KOPT-K1 (cell line): Measurements from ENCODE around the gene HS3ST1.

Experiments used
- H3K27ac ChIP-seq: fragments of 200-600 bp; sonication (generic); 2 replicates; pipeline ENCODE4 v1.5.1; 2016; ENCODE audit warnings: antibody characterized with exemption, mild to moderate bottlenecking, low read depth, low read length; ENCODE audit not compliant: poor library complexity, severe bottlenecking
- H3K36me3 ChIP-seq: fragments of 200-600 bp; sonication (generic); 2 replicates; pipeline ENCODE4 v1.5.1; 2017; ENCODE audit warnings: antibody characterized with exemption, mild to moderate bottlenecking, low read length, moderate library complexity; ENCODE audit not compliant: insufficient read depth
- H3K9me3 ChIP-seq: fragments of 200-600 bp; sonication (generic); 2 replicates; pipeline ENCODE4 v1.5.1; 2017; ENCODE audit warnings: antibody characterized with exemption, low read length, mild to moderate bottlenecking; ENCODE audit not compliant: insufficient read depth, poor library complexity, severe bottlenecking

HS3ST1 gene

DNA sequence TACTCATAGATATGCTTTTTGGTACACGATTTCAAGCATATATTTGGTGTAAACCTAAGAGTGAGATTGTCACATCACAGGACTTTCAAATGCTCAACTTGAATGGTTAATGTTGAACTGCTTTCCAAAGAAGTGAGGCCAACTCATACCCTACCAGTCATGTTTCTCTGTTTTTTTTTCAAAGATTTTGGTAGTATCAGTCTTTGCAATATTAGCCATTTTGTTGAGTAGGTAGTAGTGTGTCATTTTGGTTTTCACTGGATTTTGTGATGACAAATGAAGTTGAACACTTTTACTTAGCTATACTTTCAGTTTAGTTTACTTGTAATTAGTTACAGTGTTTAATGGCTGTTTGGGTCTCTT lies 12.5 kb upstream of the HS3ST1 start:
- Histone ChIP-seq H3K27ac (no peak overlapping the region), H3K9me3 (no peaks in the 10 kb centered on the region), H3K36me3 (no peaks in the 10 kb centered on the region)

- H3K27ac ChIP-seq, result no peak overlapping the region
- H3K9me3 ChIP-seq, result no peaks in the 10 kb centered on the region
- H3K36me3 ChIP-seq, result no peaks in the 10 kb centered on the region
Observed at GRCh38 chr4:11440481-11441193, 11.9 kb upstream of the HS3ST1 start.

DNA sequence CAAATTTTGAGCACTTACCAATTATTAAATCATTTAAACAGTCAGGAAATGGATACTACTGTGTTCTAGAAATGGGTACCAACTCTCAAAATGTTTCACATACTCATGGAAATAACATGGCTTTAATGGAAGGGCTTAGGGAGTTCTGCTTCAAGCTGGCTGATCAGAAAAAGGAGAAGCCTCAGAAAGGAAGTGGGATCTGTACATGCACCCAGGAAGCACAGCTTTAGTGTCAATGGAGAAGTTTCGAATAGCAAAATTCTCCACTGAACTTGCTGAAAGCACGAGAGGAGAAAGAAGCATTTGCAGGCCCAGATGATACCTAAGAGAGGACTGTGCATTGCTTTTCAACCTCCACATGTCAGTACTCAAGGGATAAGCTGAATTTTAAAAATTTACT lies 11.1 kb upstream of the HS3ST1 start:
- H3K36me3 ChIP-seq, result no peaks in the 10 kb centered on the region
- H3K9me3 ChIP-seq, result no peaks in the 10 kb centered on the region
- H3K27ac ChIP-seq, result no peak overlapping the region

DNA sequence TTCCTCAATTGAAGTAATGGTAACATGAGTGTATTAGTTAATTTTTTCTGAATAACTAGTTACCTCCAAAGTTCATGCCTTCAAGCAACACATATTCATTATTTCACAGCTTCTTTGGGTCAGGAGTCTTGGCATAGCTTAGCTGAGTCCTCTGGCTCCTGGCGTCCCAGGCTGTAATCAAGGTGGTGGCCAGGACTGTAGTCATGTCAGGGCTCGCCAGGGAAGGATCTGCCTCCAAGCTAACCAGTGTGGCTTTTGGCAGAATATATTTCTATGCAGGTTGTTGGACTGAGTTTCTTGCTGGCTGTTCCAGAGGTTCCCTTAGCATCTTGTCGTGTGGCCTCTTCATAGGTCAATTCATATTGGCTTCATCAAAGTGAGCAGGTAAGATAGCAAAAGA lies 10.0 kb upstream of the HS3ST1 start:
- no peak overlapping the region for H3K27ac ChIP-seq

GRCh38 chr4:11436673-11437072 lies 8.0 kb upstream of the HS3ST1 start:
- H3K36me3 ChIP-seq, result no peaks in the 10 kb centered on the region
- no peak overlapping the region for H3K27ac ChIP-seq
- H3K9me3 ChIP-seq, result no peaks in the 10 kb centered on the region

More for the DNA sequence above, 10.0 kb upstream of the HS3ST1 start:
- H3K9me3 ChIP-seq, result no peaks in the 10 kb centered on the region
- no peaks in the 10 kb centered on the region for H3K36me3 ChIP-seq

- H3K9me3 ChIP-seq, result no peaks in the 10 kb centered on the region
- no peak overlapping the region for H3K27ac ChIP-seq
- H3K36me3 ChIP-seq, result no peaks in the 10 kb centered on the region
Observed at GRCh38 chr4:11436084-11436483, 7.4 kb upstream of the HS3ST1 start.

DNA sequence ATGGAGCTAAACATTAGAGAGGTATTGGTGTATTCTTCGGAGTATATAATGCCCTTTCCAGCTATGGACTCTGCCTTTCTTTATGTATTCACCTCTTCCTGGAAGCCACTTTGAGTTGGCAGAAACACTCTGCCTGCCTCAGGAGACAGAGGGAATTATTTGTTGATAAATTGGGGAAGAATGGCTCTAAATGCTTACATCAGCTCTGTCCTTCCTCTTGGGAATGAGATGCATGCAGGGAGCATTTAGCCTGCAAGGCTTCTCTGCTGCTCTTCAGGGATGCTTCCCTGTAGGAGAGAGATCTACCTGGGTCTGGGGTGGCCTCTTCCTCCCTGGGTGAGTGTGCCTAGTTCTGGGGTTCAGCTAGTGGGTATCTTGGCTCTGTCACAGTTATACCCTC lies 6.9 kb upstream of the HS3ST1 start:
- Histone ChIP-seq H3K36me3 (no peaks in the 10 kb centered on the region), H3K9me3 (no peaks in the 10 kb centered on the region), H3K27ac (no peak overlapping the region)

DNA sequence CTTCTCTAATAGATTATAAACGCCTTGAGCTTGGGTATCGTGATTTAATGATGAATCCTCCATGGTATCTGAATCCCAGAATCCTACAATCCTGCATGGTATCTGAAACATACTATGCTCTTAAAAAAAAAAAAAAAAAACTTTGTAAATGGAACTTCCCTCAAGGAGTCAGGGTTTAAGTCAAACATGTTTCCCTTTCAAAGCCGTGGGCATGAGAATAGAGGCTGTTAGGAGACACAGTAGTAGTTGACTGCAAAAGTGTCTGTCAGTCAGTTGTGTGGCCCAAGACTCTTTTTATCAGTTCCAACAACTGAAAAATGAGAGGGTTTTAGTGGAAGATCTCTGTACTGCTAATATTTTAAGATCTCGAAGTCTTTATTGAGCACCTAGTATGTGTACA lies 2.4 kb upstream of the HS3ST1 start:
- no peak overlapping the region for H3K27ac ChIP-seq
- no peaks in the 10 kb centered on the region for H3K36me3 ChIP-seq
- H3K9me3 ChIP-seq, result peaks cover 16% of the 10 kb centered on the region

GRCh38 chr4:11430536-11430935 lies 1.8 kb upstream of the HS3ST1 start:
- peaks cover 16% of the 10 kb centered on the region for H3K9me3 ChIP-seq
- no peaks in the 10 kb centered on the region for H3K36me3 ChIP-seq
- H3K27ac ChIP-seq, result no peak overlapping the region

GRCh38 chr4:11429699-11430045 lies 978 bp upstream of the HS3ST1 start:
- Histone ChIP-seq H3K36me3 (no peaks in the 10 kb centered on the region), H3K27ac (no peak overlapping the region), H3K9me3 (peaks cover 16% of the 10 kb centered on the region)

DNA sequence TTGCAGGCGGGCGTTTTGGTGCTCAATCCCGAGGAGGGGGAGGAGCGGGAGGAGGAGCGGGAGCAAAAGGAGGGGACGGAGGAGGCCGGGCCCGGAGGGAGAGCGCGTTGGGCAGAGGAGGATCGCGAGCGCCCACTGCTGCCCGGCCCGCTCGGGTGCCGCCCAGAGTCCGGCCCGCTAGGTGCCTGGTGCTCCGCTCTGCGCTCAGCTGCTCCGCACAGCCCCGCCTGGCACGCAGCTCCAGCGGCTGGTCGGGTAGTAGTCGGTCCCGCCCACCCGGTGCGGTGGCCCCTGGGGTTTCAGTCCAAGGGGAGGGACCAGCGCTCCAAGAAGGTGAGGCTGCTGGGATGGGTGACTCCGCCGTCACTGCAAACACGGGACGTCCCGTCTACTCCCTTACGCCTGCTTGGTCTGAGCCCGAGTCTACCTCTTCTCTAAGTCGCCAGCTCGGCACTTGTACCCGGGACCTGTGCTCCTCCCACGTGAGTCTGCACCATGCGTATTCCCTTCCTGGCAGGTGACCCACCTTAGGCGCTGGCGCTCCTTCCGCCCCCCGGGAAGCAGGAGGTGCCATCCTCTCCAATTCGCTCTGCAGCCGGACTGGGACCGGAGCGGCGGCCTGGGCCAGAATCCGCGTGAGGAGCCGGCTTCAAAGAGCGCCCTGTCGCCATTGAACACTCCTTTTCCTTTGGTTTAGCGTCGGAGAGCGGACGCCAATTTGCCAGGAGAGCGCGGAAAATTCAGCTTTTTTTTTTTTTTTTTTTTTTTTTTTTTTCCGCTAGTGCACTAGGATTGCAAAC lies 405 bp upstream of the HS3ST1 start:
- peaks cover 16% of the 10 kb centered on the region for H3K9me3 ChIP-seq
- H3K36me3 ChIP-seq, result no peaks in the 10 kb centered on the region
- no peak overlapping the region for H3K27ac ChIP-seq

- Histone ChIP-seq H3K27ac (no peak overlapping the region), H3K36me3 (no peaks in the 10 kb centered on the region), H3K9me3 (peaks cover 16% of the 10 kb centered on the region)
Observed at GRCh38 chr4:11427121-11427996, 1.3 kb downstream of the HS3ST1 start.

GRCh38 chr4:11426731-11427120 lies 2.0 kb downstream of the HS3ST1 start:
- Histone ChIP-seq H3K27ac (no peak overlapping the region), H3K36me3 (no peaks in the 10 kb centered on the region), H3K9me3 (peaks cover 16% of the 10 kb centered on the region)

- Histone ChIP-seq H3K9me3 (peaks cover 16% of the 10 kb centered on the region), H3K36me3 (no peaks in the 10 kb centered on the region), H3K27ac (no peak overlapping the region)
Observed at GRCh38 chr4:11426003-11426402, 2.7 kb downstream of the HS3ST1 start.

DNA sequence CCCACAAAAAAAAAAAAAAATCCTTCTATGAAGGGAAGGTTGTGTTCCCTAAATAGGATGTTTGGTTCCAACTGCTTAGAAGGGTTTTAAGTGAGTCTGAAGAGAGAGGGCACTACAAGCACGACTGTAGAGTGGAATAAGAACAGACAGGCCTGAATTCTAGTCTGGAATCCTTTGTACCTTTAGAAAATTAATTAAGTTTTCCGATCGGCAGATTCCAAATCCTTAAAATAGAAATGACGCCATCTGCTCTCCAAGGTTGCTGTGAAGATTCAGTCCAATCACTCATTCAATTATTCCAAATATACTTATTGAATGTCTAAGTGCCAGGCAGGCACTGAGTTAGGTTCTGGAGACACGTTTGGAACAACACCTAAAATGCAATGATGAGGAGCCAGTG lies 3.8 kb downstream of the HS3ST1 start:
- Histone ChIP-seq H3K36me3 (no peaks in the 10 kb centered on the region), H3K9me3 (peaks cover 16% of the 10 kb centered on the region), H3K27ac (no peak overlapping the region)
